HCT116 (cell line): ENCODE measurements around the gene MGAT4A. TPM values are rescaled to one million over a fixed set of nuclear protein-coding genes. Genes with fewer than 3 reads are reported as not detected.

ENCODE experiments used
- ATAC-seq: fragments of 200-7000 bp; cut with Tn5 transposase; 2 replicates; pipeline ENCODE4 v1.9.1; 2020; ENCODE audit warnings: mild to moderate bottlenecking, moderate library complexity
- BruUV-seq: library from RNA; stranded (reverse); fragments of 400-500 nt; replicated peaks from 2 replicates; lab custom pipeline; 2021; lab: Mats Ljungman, UMichigan
- CTCF ChIA-PET: fragments of 300-600 bp; sonication (Branson Sonifier 250); formaldehyde crosslinking; loops from one replicate; lab custom pipeline; 2021; ENCODE audit warnings: antibody characterized with exemption; lab: Charles Lee
- POLR2A ChIA-PET: fragments of 300-600, 350-600 bp; sonication (Branson Sonifier 250); formaldehyde crosslinking; loops from one replicate; lab custom pipeline; 2021; ENCODE audit warnings: antibody characterized with exemption; lab: Charles Lee
- RAD21 ChIA-PET, 2 experiments: fragments of 300-600 bp; sonication (Branson Sonifier 250); formaldehyde crosslinking; loops; one replicate each; lab custom pipeline; 2023; ENCODE audit warnings: low total read pairs in 2 of 2; ENCODE audit not compliant: uncharacterized antibody in 2 of 2, unreplicated experiment in 2 of 2, low non-redundant PET in 1 of 2; lab: Charles Lee
- DNase-seq: peaks from one replicate; pipeline ENCODE4 v3.0.0-alpha.2; 2010; ENCODE audit warnings: low read depth, low spot score
- H2AFZ ChIP-seq: fragments of 200-600 bp; shearing (Covaris generic), sonication (generic); 2 replicates; pipeline ENCODE4 v1.6.1; 2017; ENCODE audit warnings: low read depth, mixed run types, mixed read lengths, antibody characterized with exemption, low read length; ENCODE audit not compliant: poor library complexity, severe bottlenecking
- H3K27ac ChIP-seq: 2 replicates; pipeline ENCODE4 v1.5.1; 2012; ENCODE audit warnings: low read depth, low read length
- H3K27me3 ChIP-seq: fragments of 200-600 bp; sonication (generic); 2 replicates; pipeline ENCODE4 v1.6.1; 2016; ENCODE audit warnings: mixed run types, low read length, mixed read lengths; ENCODE audit not compliant: insufficient read depth
- H3K36me3 ChIP-seq, 2 experiments: fragments of 200-500 bp in 1 of 2; fragments of 200-600 bp in 1 of 2; sonication (Bioruptor generic) in 1 of 2; sonication (generic) in 1 of 2; 2 replicates each; pipeline versions ENCODE4 v1.5.1 to v1.6.1; 2014 to 2016; ENCODE audit warnings: low read length in 2 of 2, inconsistent platforms in 1 of 2, mixed read lengths in 1 of 2, mixed run types in 1 of 2; ENCODE audit not compliant: insufficient read depth in 2 of 2, control insufficient read depth in 1 of 2
- H3K4me1 ChIP-seq, 2 experiments: fragments of 200-600 bp in 1 of 2; sonication (generic) in 1 of 2; 2 replicates each; pipeline versions ENCODE4 v1.5.1 to v1.6.1; 2012 to 2017; ENCODE audit warnings: low read length in 2 of 2, inconsistent platforms in 1 of 2, mild to moderate bottlenecking in 1 of 2, mixed read lengths in 1 of 2, mixed run types in 1 of 2, moderate library complexity in 1 of 2; ENCODE audit not compliant: insufficient read depth in 2 of 2, control insufficient read depth in 1 of 2
- H3K4me2 ChIP-seq: fragments of 200-600 bp; sonication (generic); 2 replicates; pipeline ENCODE4 v1.6.1; 2017; ENCODE audit warnings: mixed run types, low read length, mixed read lengths
- H3K4me3 ChIP-seq, 2 experiments: fragments of 200-600 bp in 1 of 2; sonication (generic) in 1 of 2; replicated peaks in 1 of 2; 2 replicates each; pipeline ENCODE4 v1.5.1; 2011 to 2016; ENCODE audit warnings: low read length in 2 of 2, control low read depth in 1 of 2, low read depth in 1 of 2, mild to moderate bottlenecking in 1 of 2, mixed read lengths in 1 of 2, mixed run types in 1 of 2
- H3K79me2 ChIP-seq: fragments of 200-600 bp; sonication (generic); 2 replicates; pipeline ENCODE4 v1.6.1; 2017; ENCODE audit warnings: mild to moderate bottlenecking, mixed run types, low read length, moderate library complexity, mixed read lengths; ENCODE audit not compliant: insufficient read depth
- H3K9ac ChIP-seq: fragments of 200-600 bp; sonication (generic); 2 replicates; pipeline ENCODE4 v1.6.1; 2016; ENCODE audit warnings: low read length, mixed read lengths
- H3K9me2 ChIP-seq: fragments of 200-600 bp; sonication (generic), shearing (Covaris generic); 2 replicates; pipeline ENCODE4 v1.6.1; 2017; ENCODE audit warnings: mixed run types, mild to moderate bottlenecking, moderate library complexity; ENCODE audit not compliant: insufficient read depth
- H3K9me3 ChIP-seq, 2 experiments: fragments of 200-500 bp in 1 of 2; fragments of 200-600 bp in 1 of 2; sonication (Bioruptor generic) in 1 of 2; sonication (generic) in 1 of 2; 2 replicates each; pipeline ENCODE4 v1.6.1; 2014 to 2017; ENCODE audit warnings: low read length in 2 of 2, mixed read lengths in 2 of 2, inconsistent platforms in 1 of 2, low read depth in 1 of 2, mild to moderate bottlenecking in 1 of 2, mixed run types in 1 of 2, moderate library complexity in 1 of 2; ENCODE audit not compliant: control insufficient read depth in 1 of 2, insufficient read depth in 1 of 2
- H4K20me1 ChIP-seq: fragments of 200-600 bp; sonication (generic), shearing (Covaris generic); 2 replicates; pipeline ENCODE4 v1.6.1; 2017; ENCODE audit warnings: mixed run types, mild to moderate bottlenecking, moderate library complexity; ENCODE audit not compliant: insufficient read depth
- ATF3 ChIP-seq: IDR thresholded peaks from 2 replicates; pipeline ENCODE4 v1.6.1; 2012
- CBX3 ChIP-seq: IDR thresholded peaks from 2 replicates; pipeline ENCODE4 v1.6.1; 2012; ENCODE audit warnings: low read depth
- CEBPB ChIP-seq: IDR thresholded peaks from 2 replicates; pipeline ENCODE4 v1.6.1; 2012; ENCODE audit warnings: low read depth
- EGR1 ChIP-seq: IDR thresholded peaks from 2 replicates; pipeline ENCODE4 v1.6.1; 2012; ENCODE audit warnings: low read depth
- EZH2 ChIP-seq: fragments of 200-600 bp; sonication (generic); IDR thresholded peaks from 2 replicates; pipeline ENCODE4 v1.6.1; 2017; ENCODE audit warnings: antibody characterized with exemption, mixed run types
- EZH2phosphoT487 ChIP-seq: fragments of 200-600 bp; IDR thresholded peaks from 2 replicates; pipeline ENCODE4 v1.6.1; 2018; ENCODE audit warnings: antibody characterized with exemption, borderline replicate concordance
- JUND ChIP-seq: IDR thresholded peaks from 2 replicates; pipeline ENCODE4 v1.6.1; 2012
- MAX ChIP-seq: IDR thresholded peaks from 2 replicates; pipeline ENCODE4 v1.6.1; 2012
- POLR2A ChIP-seq: IDR thresholded peaks from 2 replicates; pipeline ENCODE4 v1.7.0; 2011; ENCODE audit warnings: borderline replicate concordance; ENCODE audit not compliant: insufficient read depth, insufficient read length; ENCODE audit errors: extremely low read depth
- POLR2AphosphoS5 ChIP-seq: IDR thresholded peaks from 2 replicates; pipeline ENCODE4 v1.6.1; 2011; ENCODE audit warnings: mild to moderate bottlenecking, low read depth, low read length, moderate library complexity
- REST ChIP-seq: IDR thresholded peaks from 2 replicates; pipeline ENCODE4 v1.6.1; 2012; ENCODE audit warnings: low read depth
- SP1 ChIP-seq: IDR thresholded peaks from 2 replicates; pipeline ENCODE4 v1.6.1; 2012; ENCODE audit warnings: low read depth
- SRF ChIP-seq: IDR thresholded peaks from 2 replicates; pipeline ENCODE4 v1.6.1; 2012; ENCODE audit warnings: low read depth
- TCF7L2 ChIP-seq: IDR thresholded peaks from 2 replicates; pipeline ENCODE4 v1.7.0; 2011; ENCODE audit warnings: borderline replicate concordance, inconsistent platforms; ENCODE audit not compliant: insufficient read depth, insufficient read length; ENCODE audit errors: extremely low read depth
- ZFX ChIP-seq: fragments of 450-650 bp; IDR thresholded peaks from 2 replicates; pipeline ENCODE4 v1.6.1; 2017
- ZNF274 ChIP-seq: fragments of 200-500 bp; sonication (Bioruptor generic); IDR thresholded peaks from 2 replicates; pipeline ENCODE4 v1.6.1; 2014; ENCODE audit warnings: mild to moderate bottlenecking, low read depth, low read length, inconsistent platforms
- intact Hi-C: fragments of 100-400 bp; cut with micrococcal nuclease; formaldehyde crosslinking; loops from 2 replicates; pipeline ENCODE4 v1.10.0; 2022
- total RNA-seq: library from RNA; stranded (reverse); gene quantifications from one replicate; pipeline ENCODE4 v1.2.1, GENCODE V29; 2021; ENCODE audit not compliant: unreplicated experiment

MGAT4A gene
- total RNA-seq, 1 experiment from 2014 or later, result 10.2 TPM

GRCh38 chr2:98607104-98607503 lies 123.8 kb downstream of the MGAT4A start:
- intact Hi-C loops, result no loop called here
- RAD21 ChIA-PET, result no interaction called here
- CTCF ChIA-PET, result no interaction called here

GRCh38 chr2:98606431-98606830 lies 124.5 kb downstream of the MGAT4A start:
- Histone ChIP-seq H3K79me2 (peaks cover 76% of the 10 kb centered on the region), H3K4me2 (peak overlapping the region; percentile 95), H3K4me3 (no peak overlapping the region), H2AFZ (no peak overlapping the region), H3K9me2 (no peaks in the 10 kb centered on the region), H4K20me1 (no peaks in the 10 kb centered on the region; the same call in 1 of the 2 replicates), H3K36me3 (peaks cover 15 to 19% of the 10 kb centered on the region in 2 experiments; a peak in 3 of 4 replicates), H3K4me1 (peaks cover 7 to 22% of the 10 kb centered on the region in 2 experiments; a peak in 3 of 4 replicates), H3K27me3 (no peaks in the 10 kb centered on the region), H3K27ac (no peak overlapping the region), H3K9ac (no peak overlapping the region), H3K9me3 (no peaks in the 10 kb centered on the region)
- ATAC-seq (no peak), DNase-seq (no peak)
- no TSS peak for BruUV-seq
- RAD21 ChIA-PET, result no interaction called here
- POLR2A ChIA-PET, result no interaction called here
- CTCF ChIA-PET, result no interaction called here
- no peak for TF ChIP-seq CEBPB
- TF ChIP-seq TCF7L2, result no peak
- TF ChIP-seq REST, result no peak
- no peak for TF ChIP-seq ZFX
- TF ChIP-seq EZH2phosphoT487, result no peak
- TF ChIP-seq MAX, result no peak
- no peak for TF ChIP-seq POLR2AphosphoS5
- no peak for TF ChIP-seq ATF3
- TF ChIP-seq EGR1, result no peak
- no peak for TF ChIP-seq ZNF274
- TF ChIP-seq SRF, result no peak
- no peak for TF ChIP-seq SP1
- TF ChIP-seq POLR2A, result no peak
- no peak for TF ChIP-seq CBX3
- TF ChIP-seq JUND, result no peak
- TF ChIP-seq EZH2, result no peak
- intact Hi-C loops, result no loop called here

More at GRCh38 chr2:98607104-98607503, 123.8 kb downstream of the MGAT4A start:
- POLR2A ChIA-PET, result no interaction called here
- Histone ChIP-seq H3K9me2 (no peaks in the 10 kb centered on the region), H3K4me1 (peaks cover 7 to 22% of the 10 kb centered on the region in 2 experiments; a peak in 3 of 4 replicates), H3K36me3 (peaks cover 19% of the 10 kb centered on the region in 2 experiments; a peak in 3 of 4 replicates), H4K20me1 (no peaks in the 10 kb centered on the region; the same call in 1 of the 2 replicates), H3K4me3 (peak overlapping the region; percentile 51 to 95), H3K27ac (no peak overlapping the region), H3K9me3 (no peaks in the 10 kb centered on the region), H3K9ac (peak overlapping the region; percentile 96), H2AFZ (no peak overlapping the region), H3K79me2 (peaks cover 78% of the 10 kb centered on the region), H3K4me2 (peak overlapping the region; percentile 95), H3K27me3 (no peaks in the 10 kb centered on the region)
- BruUV-seq, result no TSS peak
- DNase-seq, result no peak
- no peak for ATAC-seq
- TF ChIP-seq SP1, result no peak
- no peak for TF ChIP-seq CBX3
- no peak for TF ChIP-seq ATF3
- no peak for TF ChIP-seq ZNF274
